Neuronal stem cell (in vitro differentiated cells): ENCODE results near the gene SIGLEC1. TPM values are rescaled to one million over a fixed set of nuclear protein-coding genes. Genes with fewer than 3 reads are reported as not detected.
A peak's percentile ranks its signal among the peaks of the same experiment; 100 is the strongest.

Source experiments
- DNase-seq: peaks from one replicate; pipeline ENCODE4 v3.0.0-alpha.2; 2013; ENCODE audit warnings: low spot score
- H2AFZ ChIP-seq: one replicate; pipeline ENCODE4 v1.6.1; 2013; ENCODE audit warnings: mild to moderate bottlenecking, low read length, inconsistent platforms
- H2AK5ac ChIP-seq: 2 replicates; pipeline ENCODE4 v1.6.1; 2013; ENCODE audit warnings: low read depth, mild to moderate bottlenecking, inconsistent platforms, low read length, moderate library complexity, mixed read lengths
- H2BK120ac ChIP-seq: 2 replicates; pipeline ENCODE4 v1.6.1; 2013; ENCODE audit warnings: low read depth, mild to moderate bottlenecking, inconsistent platforms, low read length, moderate library complexity, mixed read lengths
- H2BK12ac ChIP-seq: one replicate; pipeline ENCODE4 v1.6.1; 2013; ENCODE audit warnings: low read length, inconsistent platforms
- H2BK15ac ChIP-seq: 2 replicates; pipeline ENCODE4 v1.6.1; 2013; ENCODE audit warnings: mild to moderate bottlenecking, low read length, inconsistent platforms, mixed read lengths
- H2BK5ac ChIP-seq: one replicate; pipeline ENCODE4 v1.6.1; 2013; ENCODE audit warnings: inconsistent platforms, mild to moderate bottlenecking, low read length, moderate library complexity
- H3K14ac ChIP-seq: one replicate; pipeline ENCODE4 v1.6.1; 2013; ENCODE audit warnings: low read length, inconsistent platforms
- H3K18ac ChIP-seq: 2 replicates; pipeline ENCODE4 v1.6.1; 2013; ENCODE audit warnings: low read length, inconsistent platforms
- H3K23ac ChIP-seq: 2 replicates; pipeline ENCODE4 v1.6.1; 2013; ENCODE audit warnings: low read depth, mild to moderate bottlenecking, mixed read lengths, low read length, inconsistent platforms; ENCODE audit not compliant: poor library complexity
- H3K27ac ChIP-seq: replicated peaks from 3 replicates; pipeline ENCODE4 v1.5.1; 2013; ENCODE audit warnings: low read length, inconsistent platforms
- H3K27me3 ChIP-seq, 3 experiments: 2 replicates each; pipeline ENCODE4 v1.6.1; 2013; ENCODE audit warnings: low read length in 3 of 3, mild to moderate bottlenecking in 2 of 3, inconsistent platforms in 1 of 3, low read depth in 1 of 3, mixed read lengths in 1 of 3, moderate library complexity in 1 of 3; ENCODE audit not compliant: control insufficient read depth in 3 of 3, insufficient read depth in 3 of 3
- H3K36me3 ChIP-seq, 2 donors: replicated peaks in 1 of 2; 2 replicates each; pipeline ENCODE4 v1.6.1; 2013; ENCODE audit warnings: low read length in 2 of 2; ENCODE audit not compliant: control insufficient read depth in 2 of 2, insufficient read depth in 2 of 2
- H3K4ac ChIP-seq: 2 replicates; pipeline ENCODE4 v1.6.1; 2013; ENCODE audit warnings: inconsistent platforms, mild to moderate bottlenecking, low read length, moderate library complexity
- H3K4me1 ChIP-seq, 2 donors: 1 replicate in 1 of 2; 2 replicates in 1 of 2; pipeline ENCODE4 v1.6.1; 2013; ENCODE audit warnings: low read length in 2 of 2, low read depth in 1 of 2; ENCODE audit not compliant: control insufficient read depth in 2 of 2, insufficient read depth in 1 of 2
- H3K4me2 ChIP-seq: one replicate; pipeline ENCODE4 v1.6.1; 2013; ENCODE audit warnings: mild to moderate bottlenecking, low read length, inconsistent platforms; ENCODE audit not compliant: insufficient read depth, poor library complexity, severe bottlenecking
- H3K4me3 ChIP-seq, 2 donors: 2 replicates each; pipeline ENCODE4 v1.5.1; 2013; ENCODE audit warnings: low read length in 2 of 2, mild to moderate bottlenecking in 2 of 2, inconsistent platforms in 1 of 2, moderate library complexity in 1 of 2
- H3K79me1 ChIP-seq: one replicate; pipeline ENCODE4 v1.6.1; 2013; ENCODE audit warnings: low read depth, mild to moderate bottlenecking, inconsistent platforms, low read length, moderate library complexity
- H3K9ac ChIP-seq: one replicate; pipeline ENCODE4 v1.6.1; 2013; ENCODE audit warnings: mild to moderate bottlenecking, low read depth, low read length, inconsistent platforms; ENCODE audit not compliant: poor library complexity
- H3K9me3 ChIP-seq, 2 donors: replicated peaks in 1 of 2; 2 replicates each; pipeline versions ENCODE3 to v1.6.1; 2013; ENCODE audit warnings: low read length in 2 of 2, mild to moderate bottlenecking in 2 of 2, inconsistent platforms in 1 of 2, low read depth in 1 of 2, mixed read lengths in 1 of 2, moderate library complexity in 1 of 2; ENCODE audit not compliant: control insufficient read depth in 2 of 2, insufficient read depth in 1 of 2
- H4K8ac ChIP-seq: one replicate; pipeline ENCODE4 v1.6.1; 2013; ENCODE audit warnings: low read depth, mild to moderate bottlenecking, inconsistent platforms, low read length, moderate library complexity
- H4K91ac ChIP-seq: one replicate; pipeline ENCODE4 v1.6.1; 2013; ENCODE audit warnings: low read length, low read depth, mild to moderate bottlenecking, inconsistent platforms; ENCODE audit not compliant: poor library complexity
- WGBS, 2 donors: extraction: QIAGEN DNeasy Blood & Tissue Kit; methylation state at CpG; one replicate each; pipeline ENCODE4 v1.1.7; 2013; ENCODE audit warnings: missing lambda C conversion rate in 2 of 2, mixed read lengths in 1 of 2; ENCODE audit not compliant: insufficient read length in 2 of 2, insufficient replicate concordance in 1 of 2; ENCODE audit errors: extremely low coverage in 2 of 2; 5-methylcytosine and 5-hydroxymethylcytosine counted together
- polyA plus RNA-seq, 2 experiments: library from polyadenylated mRNA; stranded (reverse); fragments of 200-250 nt; gene quantifications; one replicate each; pipeline ENCODE4 v1.2.3, GENCODE V29; 2013

SIGLEC1 gene
- polyA plus RNA-seq (2013, experiment 1 of 2), result 0.01 TPM
- 0.01 TPM for polyA plus RNA-seq (2013, experiment 2 of 2)

GRCh38 chr20:3712279-3712873 is at the start of gene SIGLEC1:
TSS of gene SIGLEC1 (minus strand) at chr20:3712600. CDS start at chr20:3707128, 5,472 bp downstream.
- Histone ChIP-seq H3K79me1 (no peaks in the 10 kb centered on the region), H3K27me3 (peaks cover 0 to 3% (median 0%) of the 10 kb centered on the region in 3 experiments), H3K4me3 (no peak within 1 kb of the TSS), H2BK15ac (peak within 1 kb of the TSS; percentile 6), H2AFZ (no peak within 1 kb of the TSS), H3K9ac (no peak within 1 kb of the TSS), H3K27ac (no peak within 1 kb of the TSS), H4K91ac (no peak within 1 kb of the TSS), H2AK5ac (peak within 1 kb of the TSS; percentile 16), H3K4ac (no peak within 1 kb of the TSS), H3K4me1 (no peaks in the 10 kb centered on the region), H2BK12ac (no peak within 1 kb of the TSS), H3K9me3 (no peaks in the 10 kb centered on the region), H3K14ac (no peak within 1 kb of the TSS), H4K8ac (no peak within 1 kb of the TSS), H3K4me2 (no peak within 1 kb of the TSS), H2BK5ac (no peak within 1 kb of the TSS), H2BK120ac (no peak within 1 kb of the TSS), H3K23ac (no peak within 1 kb of the TSS), H3K18ac (no peak within 1 kb of the TSS), H3K36me3 (no peaks in the 10 kb centered on the region)
- DNase-seq, result no peak
- no CpG with 5 or more reads among the region's 15 CpGs for WGBS, 2 donors

DNA sequence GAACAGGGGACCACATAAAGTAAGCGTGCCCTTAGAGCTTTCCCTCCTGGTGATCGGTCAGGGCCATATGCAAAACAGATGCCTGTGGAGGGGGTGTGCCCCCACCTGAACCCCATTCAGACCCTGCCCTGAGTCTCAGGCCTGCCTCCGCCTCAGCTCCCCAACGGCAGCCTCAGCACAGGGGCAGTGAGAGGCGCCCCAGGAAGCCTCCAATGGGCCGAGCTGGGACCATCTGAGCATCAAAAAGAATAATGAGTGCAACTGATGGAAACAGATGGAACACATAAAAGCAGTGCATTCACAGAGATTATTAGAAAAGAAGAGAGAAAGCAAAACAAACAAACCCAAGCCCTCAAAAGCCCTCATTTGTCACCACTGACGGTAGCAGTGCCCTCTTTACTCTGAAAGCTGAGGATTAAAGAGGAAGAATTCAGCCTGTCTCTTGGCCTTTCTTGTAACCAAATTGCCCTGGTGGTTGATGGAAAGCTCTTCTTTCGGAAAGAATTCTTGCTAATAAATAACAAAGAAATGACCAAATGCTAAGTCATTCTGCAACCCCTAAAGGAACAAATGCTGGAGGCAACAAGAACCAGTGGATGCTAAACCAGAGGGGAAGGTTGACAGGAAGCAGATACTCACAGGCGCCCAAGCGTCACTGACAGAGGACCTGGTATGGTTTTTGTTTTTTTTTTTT is 48.4 kb upstream of the SIGLEC1 start:
- H2BK12ac ChIP-seq, result no peak overlapping the region
- no peak overlapping the region for H2BK5ac ChIP-seq
- H3K14ac ChIP-seq, result no peak overlapping the region
- no peak overlapping the region for H4K91ac ChIP-seq
- peaks cover 20% of the 10 kb centered on the region for H3K79me1 ChIP-seq
- no peak for DNase-seq
- H3K9ac ChIP-seq, result no peak overlapping the region
- H3K9me3 ChIP-seq, result no peaks in the 10 kb centered on the region
- H3K27ac ChIP-seq, result peak overlapping the region; percentile 51
- no peak overlapping the region for H2BK120ac ChIP-seq
- peaks cover 6 to 33% of the 10 kb centered on the region in 2 donors for H3K36me3 ChIP-seq
- no CpG with 5 or more reads among the region's 10 CpGs for WGBS, 2 donors
- H3K4me3 ChIP-seq, result no peak overlapping the region
- no peak overlapping the region for H3K23ac ChIP-seq
- H3K4me1 ChIP-seq, result peaks cover 5 to 18% of the 10 kb centered on the region in 2 donors
- H2AK5ac ChIP-seq, result no peak overlapping the region
- no peak overlapping the region for H3K18ac ChIP-seq
- no peak overlapping the region for H4K8ac ChIP-seq
- no peak overlapping the region for H3K4ac ChIP-seq
- no peak overlapping the region for H3K4me2 ChIP-seq
- H3K27me3 ChIP-seq, result no peaks in the 10 kb centered on the region
- H2AFZ ChIP-seq, result no peak overlapping the region
- no peak overlapping the region for H2BK15ac ChIP-seq

- peak overlapping the region; percentile 77 for H2AK5ac ChIP-seq
- H3K27ac ChIP-seq, result no peak overlapping the region
- no peaks in the 10 kb centered on the region for H3K9me3 ChIP-seq
- DNase-seq, result no peak
- H3K4ac ChIP-seq, result no peak overlapping the region
- peak overlapping the region; percentile 14 for H3K14ac ChIP-seq
- no peak overlapping the region for H2BK120ac ChIP-seq
- no peak overlapping the region for H4K91ac ChIP-seq
- H2BK5ac ChIP-seq, result no peak overlapping the region
- H3K79me1 ChIP-seq, result peaks cover 13% of the 10 kb centered on the region
- H4K8ac ChIP-seq, result no peak overlapping the region
- no peaks in the 10 kb centered on the region for H3K27me3 ChIP-seq
- peak overlapping the region; percentile 92 for H3K23ac ChIP-seq
- H3K4me3 ChIP-seq, result no peak overlapping the region
- peaks cover 0 to 18% of the 10 kb centered on the region in 2 donors for H3K4me1 ChIP-seq
- no CpG with 5 or more reads among the region's 11 CpGs for WGBS, 2 donors
- H3K36me3 ChIP-seq, result peaks cover 6 to 42% of the 10 kb centered on the region in 2 donors
- H2BK12ac ChIP-seq, result no peak overlapping the region
- H2BK15ac ChIP-seq, result peak overlapping the region; percentile 54
- no peak overlapping the region for H3K4me2 ChIP-seq
- H3K18ac ChIP-seq, result peak overlapping the region; percentile 70
- H2AFZ ChIP-seq, result no peak overlapping the region
- peak overlapping the region; percentile 38 for H3K9ac ChIP-seq
Observed at GRCh38 chr20:3759884-3760283, 47.5 kb upstream of the SIGLEC1 start.

GRCh38 chr20:3759316-3759823 is 47.0 kb upstream of the SIGLEC1 start:
- DNase-seq, result no peak
- no peak overlapping the region for H3K9ac ChIP-seq
- peak overlapping the region; percentile 14 for H3K14ac ChIP-seq
- no peak overlapping the region for H2BK12ac ChIP-seq
- no peak overlapping the region for H4K8ac ChIP-seq
- H2AFZ ChIP-seq, result no peak overlapping the region
- no peak overlapping the region for H2BK15ac ChIP-seq
- H2AK5ac ChIP-seq, result peak overlapping the region; percentile 77
- H3K4ac ChIP-seq, result no peak overlapping the region
- H3K9me3 ChIP-seq, result no peaks in the 10 kb centered on the region
- H3K27ac ChIP-seq, result no peak overlapping the region
- peaks cover 11% of the 10 kb centered on the region for H3K79me1 ChIP-seq
- no peak overlapping the region for H3K23ac ChIP-seq
- H3K36me3 ChIP-seq, result peaks cover 6 to 44% of the 10 kb centered on the region in 2 donors
- H3K27me3 ChIP-seq, result no peaks in the 10 kb centered on the region
- no CpG with 5 or more reads among the region's 11 CpGs for WGBS, 2 donors
- peak overlapping the region; percentile 6 for H2BK5ac ChIP-seq
- no peak overlapping the region for H4K91ac ChIP-seq
- no peak overlapping the region for H3K4me3 ChIP-seq
- H3K4me2 ChIP-seq, result no peak overlapping the region
- peaks cover 0 to 18% of the 10 kb centered on the region in 2 donors for H3K4me1 ChIP-seq
- H2BK120ac ChIP-seq, result no peak overlapping the region
- peak overlapping the region; percentile 70 for H3K18ac ChIP-seq
